ENCODE measurements around the gene RGMB.

Gene RGMB

DNA sequence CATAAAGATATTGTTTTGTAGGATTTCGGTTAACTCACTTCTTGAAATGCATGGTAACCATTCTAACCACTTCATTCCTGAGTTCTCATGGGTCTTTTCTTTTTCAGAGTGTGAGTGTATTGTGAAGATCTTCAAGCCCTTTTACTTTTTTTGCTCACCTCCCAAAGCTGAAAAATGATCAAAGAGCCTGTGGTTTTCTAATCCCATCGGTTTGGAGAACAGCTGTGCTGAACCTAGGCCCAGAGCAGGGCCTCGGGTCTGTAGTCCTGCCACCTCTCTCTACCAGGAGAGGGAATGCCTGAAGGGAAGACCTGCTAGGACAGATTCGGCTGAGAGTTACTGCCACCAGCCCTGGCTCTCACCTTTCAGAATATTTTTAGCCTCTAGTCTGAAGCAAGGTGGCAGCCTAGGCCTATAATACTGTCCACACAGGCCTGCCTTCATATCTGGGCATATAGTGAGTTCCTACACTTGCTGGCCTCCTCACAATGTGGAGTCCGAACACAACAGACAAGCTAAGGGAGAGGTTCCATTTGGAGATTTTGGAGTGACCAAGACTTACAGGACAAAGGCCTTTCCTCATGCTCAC is 13.8 kb downstream of the RGMB start:
- no peak for DNase-seq

GRCh38 chr5:98789029-98789428 is 15.6 kb downstream of the RGMB start:
- DNase-seq: no peak

GRCh38 chr5:98791001-98791519 is 17.6 kb downstream of the RGMB start:
- no peak for DNase-seq

DNA sequence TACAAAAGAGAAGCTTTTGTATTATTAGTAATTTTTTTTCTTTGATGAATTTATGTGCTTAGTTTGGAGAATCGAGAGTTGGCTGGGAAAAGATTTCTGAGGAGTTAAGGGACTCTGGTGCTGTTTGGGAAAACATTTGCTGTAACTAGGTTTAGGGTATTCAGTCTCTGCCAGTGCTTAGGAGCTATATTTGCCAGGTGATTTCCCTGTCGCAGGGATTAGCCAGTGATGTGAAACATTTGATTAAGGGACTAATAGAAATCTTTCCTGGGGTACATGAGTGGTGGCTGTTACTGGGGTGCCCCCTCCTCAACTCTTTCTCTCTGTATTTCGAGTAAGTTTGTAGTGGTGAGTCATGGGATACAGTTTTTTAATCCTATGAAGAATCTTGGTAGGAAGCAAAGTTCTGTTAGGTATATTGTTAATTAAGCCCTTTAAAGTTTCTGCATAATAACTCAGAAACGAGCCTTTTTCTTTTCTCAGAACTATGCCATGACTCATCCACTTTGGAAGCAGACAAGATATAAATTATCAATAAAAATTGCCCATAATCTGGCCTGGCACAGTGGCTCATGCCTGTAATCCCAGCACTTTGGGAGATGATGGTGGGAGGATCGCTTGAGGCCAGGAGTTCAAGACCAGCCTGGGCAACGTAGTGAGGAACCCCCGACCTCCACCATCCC is 18.6 kb downstream of the RGMB start:
- no peak for DNase-seq

GRCh38 chr5:98793223-98793622 is 19.8 kb downstream of the RGMB start:
- DNase-seq: no peak

GRCh38 chr5:98794001-98794400 is 20.5 kb downstream of the RGMB start:
- DNase-seq: no peak

DNA sequence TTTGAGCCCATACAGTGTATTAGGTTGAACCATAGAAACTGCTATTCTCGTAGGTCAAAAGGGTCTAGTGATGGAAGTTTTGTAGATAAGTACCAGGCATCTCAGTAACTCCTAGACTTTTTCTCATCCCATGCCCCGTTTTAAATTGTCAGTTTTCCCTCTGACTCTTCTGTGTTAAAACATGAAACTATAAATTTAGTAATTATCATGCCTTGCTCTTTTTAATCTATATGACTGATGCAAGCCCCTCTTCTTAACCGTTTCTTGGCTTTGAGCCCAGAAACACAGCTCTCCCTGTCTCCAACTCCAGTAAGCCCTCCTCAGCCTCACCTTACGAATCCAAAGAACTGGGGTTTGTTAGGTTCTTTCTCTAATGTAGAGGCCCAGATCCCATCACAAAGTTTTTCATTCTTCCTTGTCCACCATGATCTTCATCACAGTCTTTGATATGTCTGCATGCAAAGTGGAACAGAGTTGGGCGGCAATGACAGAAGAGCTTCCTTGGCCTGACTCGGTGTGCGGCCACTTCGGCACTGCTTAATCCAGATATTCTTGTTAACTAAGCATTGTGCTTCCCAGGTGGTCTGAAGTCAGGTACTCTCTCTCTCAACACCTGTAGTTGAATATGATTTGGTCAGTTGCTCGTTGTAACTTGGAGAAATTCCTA is 21.1 kb downstream of the RGMB start:
- DNase-seq: no peak

- DNase-seq: no peak
These were observed 21.8 kb downstream of the RGMB start for GRCh38 chr5:98795243-98795642.

- DNase-seq: no peak
These were observed 22.9 kb downstream of the RGMB start for GRCh38 chr5:98796197-98796972.

GRCh38 chr5:98798371-98798770 is 24.9 kb downstream of the RGMB start:
- DNase-seq: no peak

DNA sequence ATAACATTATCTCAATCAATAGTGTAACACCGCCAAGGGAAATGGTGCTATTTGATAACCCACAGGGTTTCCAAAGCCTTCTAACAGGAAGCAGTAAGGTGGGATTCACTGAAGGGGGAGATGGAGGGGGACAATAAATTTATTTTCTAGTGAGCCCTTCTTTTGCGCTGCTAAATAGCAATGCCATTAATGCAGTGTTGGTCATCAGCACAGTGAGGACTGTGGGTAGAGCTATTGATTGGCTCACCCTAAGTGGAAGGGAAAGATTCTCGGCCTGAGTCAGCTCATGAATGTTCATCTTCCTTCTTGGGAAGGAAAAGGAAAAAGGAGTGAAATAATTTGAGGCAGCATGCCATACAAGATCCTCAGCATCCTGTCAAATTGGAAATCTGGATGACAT is 25.4 kb downstream of the RGMB start:
- no peak for DNase-seq

GRCh38 chr5:98804066-98804465 is 30.6 kb downstream of the RGMB start:
- DNase-seq: no peak

DNA sequence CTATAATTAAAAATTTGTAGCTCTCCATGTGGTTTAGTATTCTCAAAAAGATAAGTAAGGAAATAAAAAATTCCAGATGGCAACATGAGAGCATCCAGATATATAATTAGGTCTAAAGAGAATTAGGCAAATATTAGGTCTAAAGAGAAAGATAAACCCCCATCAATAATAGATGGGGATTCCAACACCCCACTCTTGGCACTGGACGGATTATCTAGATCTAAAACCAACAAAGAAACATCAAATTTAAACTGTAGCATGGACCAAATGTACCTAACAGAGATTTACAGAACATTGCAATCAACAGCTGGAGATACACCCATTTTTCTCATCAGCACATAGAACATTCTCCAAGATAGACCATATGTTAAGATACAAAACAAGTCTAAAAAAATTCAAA is 31.6 kb downstream of the RGMB start:
- DNase-seq: no peak

DNA sequence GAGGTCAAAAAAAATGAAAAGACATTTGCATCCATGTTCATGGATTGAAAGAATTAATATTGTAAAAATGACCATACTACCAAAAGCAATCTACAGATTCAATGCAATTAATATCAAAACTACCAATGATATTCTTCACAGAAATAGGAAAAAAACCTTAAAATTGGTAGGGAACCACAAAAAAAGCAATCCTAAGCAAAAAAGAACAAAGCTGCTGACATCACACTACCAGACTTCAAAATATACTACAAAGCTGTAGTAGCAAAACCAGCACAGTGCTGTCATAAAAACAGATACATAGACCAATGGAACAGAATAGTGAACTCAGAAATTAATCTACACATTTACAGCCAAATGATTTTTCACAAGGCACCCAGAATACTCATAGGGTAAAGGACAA is 34.3 kb downstream of the RGMB start:
- no peak for DNase-seq

- no peak for DNase-seq
These were observed 36.7 kb downstream of the RGMB start for GRCh38 chr5:98810206-98810605.

GRCh38 chr5:98813755-98814154 is 40.3 kb downstream of the RGMB start:
- no peak for DNase-seq

GRCh38 chr5:98816582-98817222 is 43.2 kb downstream of the RGMB start:
- DNase-seq: no peak

- DNase-seq: no peak
These were observed 52.3 kb downstream of the RGMB start for GRCh38 chr5:98825582-98826375.

DNA sequence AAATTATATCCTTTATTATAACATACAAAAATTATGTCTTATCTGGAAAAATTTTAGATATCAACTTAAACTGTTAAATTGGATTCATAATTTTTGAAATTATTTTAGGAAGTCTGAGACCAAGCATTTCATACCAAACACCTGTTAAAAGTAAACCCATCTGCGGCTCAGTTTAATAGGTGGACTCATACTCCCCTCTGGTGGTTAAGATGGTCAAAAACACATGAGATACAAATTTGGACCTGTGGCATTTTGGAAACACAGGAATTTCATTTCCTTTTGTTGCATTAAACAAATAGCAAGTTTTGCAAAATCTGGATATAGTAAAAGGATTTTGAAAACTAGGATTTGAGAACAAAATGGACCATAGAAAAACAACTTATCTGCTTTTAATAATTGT is 53.7 kb downstream of the RGMB start:
- DNase-seq: no peak

DNA sequence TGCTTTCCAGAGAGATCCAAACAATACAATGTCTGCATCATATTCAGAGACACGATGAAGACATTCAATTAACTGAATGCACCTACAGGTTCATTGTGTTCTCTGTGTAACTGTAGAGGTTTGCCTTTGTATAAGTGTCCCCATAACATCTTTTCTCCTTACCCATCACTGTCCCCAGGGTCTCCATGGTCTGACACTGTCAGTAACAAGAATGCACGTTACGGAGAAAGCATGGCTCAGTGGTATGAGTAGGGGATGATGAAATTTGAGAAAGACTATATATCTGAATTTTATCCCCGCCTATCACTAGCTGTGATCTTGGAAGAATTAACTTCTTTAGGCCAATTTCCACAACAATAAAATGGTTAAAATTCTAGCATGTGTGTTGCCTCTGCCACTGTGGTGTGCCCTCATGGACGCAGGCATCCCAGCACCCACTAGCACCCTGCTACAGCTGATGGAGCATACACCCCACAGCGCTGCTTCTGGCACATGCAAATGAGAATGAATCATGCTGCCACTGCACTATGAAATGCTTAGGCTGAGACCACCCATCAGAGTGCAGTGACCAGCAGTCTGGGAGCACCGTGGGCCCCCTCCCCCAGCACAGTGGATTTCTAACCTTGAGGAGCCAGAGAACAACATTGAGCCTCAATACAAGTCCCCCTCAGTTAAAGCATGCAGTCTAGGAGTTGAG is 54.3 kb downstream of the RGMB start:
- no peak for DNase-seq

- no peak for DNase-seq
These were observed 62.7 kb downstream of the RGMB start for GRCh38 chr5:98836175-98836574.
